KMS-11 (cell line): ENCODE data around the gene MVB12B.

ENCODE experiments used
- H2AFZ ChIP-seq: fragments of 200-600 bp; sonication (generic); 2 replicates; pipeline ENCODE4 v1.6.1; 2016; ENCODE audit warnings: antibody characterized with exemption, mixed run types, low read depth
- H3K27ac ChIP-seq: fragments of 200-600 bp; sonication (generic); 2 replicates; pipeline ENCODE4 v1.6.1; 2016; ENCODE audit warnings: mild to moderate bottlenecking, mixed run types
- H3K27me3 ChIP-seq: fragments of 200-600 bp; sonication (generic); 2 replicates; pipeline ENCODE4 v1.6.1; 2017; ENCODE audit warnings: mild to moderate bottlenecking, low read depth, mixed run types, moderate library complexity; ENCODE audit not compliant: insufficient read depth
- H3K36me3 ChIP-seq: fragments of 200-600 bp; sonication (generic); 2 replicates; pipeline ENCODE4 v1.6.1; 2017; ENCODE audit warnings: mild to moderate bottlenecking, mixed run types; ENCODE audit not compliant: insufficient read depth
- H3K4me1 ChIP-seq: fragments of 200-600 bp; sonication (generic); 2 replicates; pipeline ENCODE4 v1.6.1; 2016; ENCODE audit warnings: mild to moderate bottlenecking, low read depth, mixed run types; ENCODE audit not compliant: poor library complexity, severe bottlenecking
- H3K4me2 ChIP-seq: fragments of 200-600 bp; sonication (generic); 2 replicates; pipeline ENCODE4 v1.7.0; 2016; ENCODE audit warnings: mild to moderate bottlenecking, mixed run types
- H3K4me3 ChIP-seq: fragments of 200-600 bp; sonication (generic); IDR thresholded peaks from 2 replicates; pipeline ENCODE4 v1.6.1; 2017; ENCODE audit warnings: low read depth, low read length, mixed read lengths; ENCODE audit not compliant: insufficient read depth
- H3K79me2 ChIP-seq: fragments of 200-600 bp; sonication (generic); 2 replicates; pipeline ENCODE4 v1.6.1; 2016; ENCODE audit warnings: low read depth, mixed run types; ENCODE audit not compliant: insufficient read depth
- H3K9ac ChIP-seq: fragments of 200-600 bp; sonication (generic); 2 replicates; pipeline ENCODE4 v1.6.1; 2016; ENCODE audit warnings: mild to moderate bottlenecking, mixed run types
- H4K20me1 ChIP-seq: fragments of 200-600 bp; sonication (generic); 2 replicates; pipeline ENCODE4 v1.6.1; 2016; ENCODE audit warnings: mild to moderate bottlenecking, mixed run types; ENCODE audit not compliant: insufficient read depth
- CTCF ChIP-seq: fragments of 200-600 bp; sonication (generic); conservative IDR thresholded peaks from 2 replicates; pipeline ENCODE4 v1.6.1; 2017; ENCODE audit warnings: low read depth, mild to moderate bottlenecking, antibody characterized with exemption, low read length, moderate library complexity, mixed read lengths

Gene MVB12B

GRCh38 chr9:126411225-126411947, 84.8 kb downstream of the MVB12B start:
- no peak overlapping the region for H3K9ac ChIP-seq
- no peak overlapping the region for H2AFZ ChIP-seq
- H3K27ac ChIP-seq = peak overlapping the region; percentile 10; the same call in 1 of the 2 replicates
- no peak overlapping the region for H3K4me3 ChIP-seq
- H4K20me1 ChIP-seq = no peaks in the 10 kb centered on the region
- no peak for TF ChIP-seq CTCF
- peaks cover 39% of the 10 kb centered on the region for H3K4me1 ChIP-seq
- H3K79me2 ChIP-seq = no peaks in the 10 kb centered on the region
- H3K36me3 ChIP-seq = no peaks in the 10 kb centered on the region
- H3K4me2 ChIP-seq = peak overlapping the region; percentile 66
- H3K27me3 ChIP-seq = no peaks in the 10 kb centered on the region

- H3K27ac ChIP-seq = peak overlapping the region; percentile 10; the same call in 1 of the 2 replicates
- no peaks in the 10 kb centered on the region for H3K36me3 ChIP-seq
- no peaks in the 10 kb centered on the region for H3K27me3 ChIP-seq
- H3K4me1 ChIP-seq = peaks cover 44% of the 10 kb centered on the region
- peak overlapping the region; percentile 66 for H3K4me2 ChIP-seq
- no peaks in the 10 kb centered on the region for H3K79me2 ChIP-seq
- no peaks in the 10 kb centered on the region for H4K20me1 ChIP-seq
- TF ChIP-seq CTCF = no peak
- H3K4me3 ChIP-seq = no peak overlapping the region
- no peak overlapping the region for H3K9ac ChIP-seq
- no peak overlapping the region for H2AFZ ChIP-seq
Observed at GRCh38 chr9:126411948-126412284, 85.3 kb downstream of the MVB12B start.

- no peak overlapping the region; the same call in 1 of the 2 replicates for H3K4me2 ChIP-seq
- no peak overlapping the region for H3K27ac ChIP-seq
- no peak for TF ChIP-seq CTCF
- no peak overlapping the region for H3K4me3 ChIP-seq
- no peaks in the 10 kb centered on the region for H3K79me2 ChIP-seq
- H3K9ac ChIP-seq = no peak overlapping the region
- no peaks in the 10 kb centered on the region for H3K27me3 ChIP-seq
- H2AFZ ChIP-seq = no peak overlapping the region
- H4K20me1 ChIP-seq = no peaks in the 10 kb centered on the region
- no peaks in the 10 kb centered on the region for H3K36me3 ChIP-seq
- H3K4me1 ChIP-seq = peaks cover 54% of the 10 kb centered on the region
Observed at GRCh38 chr9:126412905-126413304, 86.3 kb downstream of the MVB12B start.

GRCh38 chr9:126413391-126414068, 86.9 kb downstream of the MVB12B start:
- Histone ChIP-seq H3K27me3 (no peaks in the 10 kb centered on the region), H3K36me3 (no peaks in the 10 kb centered on the region), H3K4me1 (peaks cover 61% of the 10 kb centered on the region), H3K79me2 (no peaks in the 10 kb centered on the region), H2AFZ (no peak overlapping the region), H4K20me1 (no peaks in the 10 kb centered on the region), H3K4me2 (no peak overlapping the region), H3K9ac (no peak overlapping the region), H3K27ac (no peak overlapping the region), H3K4me3 (no peak overlapping the region)
- TF ChIP-seq CTCF = no peak
